Measurements from ENCODE around the gene LAMA5. TPM values are rescaled to one million over a fixed set of nuclear protein-coding genes. Genes with fewer than 3 reads are reported as not detected.

Gene LAMA5
- total and polyA plus RNA-seq, 2 experiments from 2014 or later = 201 to 298 TPM

- no peaks in the 10 kb centered on the region for H3K9me3 Mint-ChIP-seq
- H3K4me1 ChIP-seq (ENCODE audit: insufficient read depth) = no peaks in the 10 kb centered on the region
- ATAC-seq = no peak
These were observed 79.2 kb downstream of the LAMA5 start for GRCh38 chr20:62287759-62288534.

More at GRCh38 chr20:62287759-62288534, 79.2 kb downstream of the LAMA5 start:
- Histone ChIP-seq H3K27ac (ENCODE audit: low read depth) (no peak overlapping the region), H3K4me2 (no peak overlapping the region), H3K9me2 (ENCODE audit: insufficient read depth) (no peaks in the 10 kb centered on the region), H2AFZ (no peak overlapping the region), H3K4me3 (no peak overlapping the region), H4K20me1 (replicated peaks; ENCODE audit: insufficient read depth) (no peaks in the 10 kb centered on the region), H3K36me3 (ENCODE audit: insufficient read depth) (0 out of 2 replicates have a peak, but pooled peaks cover 4% of the 10 kb centered on the region), H3K27me3 (ENCODE audit: insufficient read depth) (no peaks in the 10 kb centered on the region), H3F3A (replicated peaks; ENCODE audit: low read depth) (0 out of 2 replicates have a peak, but pooled peaks cover 3% of the 10 kb centered on the region), H3K79me2 (replicated peaks; ENCODE audit: insufficient read depth) (no peaks in the 10 kb centered on the region)
- H3K27me3 Mint-ChIP-seq (ENCODE audit: insufficient read depth, low read depth, poor library complexity) = peaks cover 11% of the 10 kb centered on the region
- no peaks in the 10 kb centered on the region for H3K4me1 Mint-ChIP-seq
- no peak overlapping the region for H3K27ac Mint-ChIP-seq
- H3K36me3 Mint-ChIP-seq (ENCODE audit: low read depth) = peaks cover 26% of the 10 kb centered on the region
- DNase-seq (ENCODE audit: low spot score) = no peak
- no peak overlapping the region for H3K4me3 Mint-ChIP-seq
- TF ChIP-seq CTCF (conservative IDR thresholded peaks at IDR 0.05; ENCODE audit: low read depth in 2 of 2) = no peak
- no peak for TF ChIP-seq CREB1 (CRISPR knock-in tag; IDR thresholded peaks at IDR 0.05; ENCODE audit: low read depth)
- TF ChIP-seq EZH2phosphoT487 (IDR thresholded peaks at IDR 0.05; ENCODE audit: unreplicated experiment) = no peak
- no peak for TF ChIP-seq ZNF462 (CRISPR knock-in tag; IDR thresholded peaks at IDR 0.05)
- no peak for TF ChIP-seq STAT1 (IDR thresholded peaks at IDR 0.05; ENCODE audit: unreplicated experiment)
- TF ChIP-seq ZNF114 (CRISPR knock-in tag; IDR thresholded peaks at IDR 0.05) = no peak
- TF ChIP-seq ETS1 (IDR thresholded peaks at IDR 0.05) = no peak
- TF ChIP-seq POLR2AphosphoS5 (IDR thresholded peaks at IDR 0.05; ENCODE audit: low read depth) = no peak
- TF ChIP-seq JUNB (IDR thresholded peaks at IDR 0.05; ENCODE audit: unreplicated experiment) = no peak

All from GM23338 (cell line).